ENCODE measurements around the gene UBAC2. TPM values are rescaled to one million over a fixed set of nuclear protein-coding genes. Genes with fewer than 3 reads are reported as not detected.
"Not testable (repeated sequence)": the region's sequence is repeated elsewhere in the genome, so short reads cannot be mapped to it uniquely, and the experiment has no call there.

The UBAC2 gene
- total and polyA plus RNA-seq, 2 experiments from 2014 or later: 78.2 to 83.1 TPM

- Histone ChIP-seq H3K27me3 (no peaks in the 10 kb centered on the region), H3K4me2 (no peak overlapping the region), H3K27ac (no peak overlapping the region), H3K36me3 (replicated peaks; ENCODE audit: insufficient read depth, low read depth) (no peaks in the 10 kb centered on the region), H3K9me3 (ENCODE audit: low read depth) (no peaks in the 10 kb centered on the region), H3K4me1 (ENCODE audit: insufficient read depth) (peaks cover 9% of the 10 kb centered on the region), H3K4me3 (no peak overlapping the region), H3K9me2 (replicated peaks; ENCODE audit: insufficient read depth) (no peaks in the 10 kb centered on the region), H4K20me1 (ENCODE audit: insufficient read depth, poor library complexity, severe bottlenecking) (peaks cover 42% of the 10 kb centered on the region), H3K79me2 (peaks cover 84% of the 10 kb centered on the region), H2AFZ (no peak overlapping the region)
- TF ChIP-seq EZH2phosphoT487 (IDR thresholded peaks at IDR 0.05; ENCODE audit: low read depth, severe bottlenecking, unreplicated experiment) (no peak), EZH2 (IDR thresholded peaks at IDR 0.05; ENCODE audit: borderline replicate concordance) (no peak), CTCF (IDR thresholded peaks at IDR 0.05; ENCODE audit: poor library complexity) (no peak)
- 92% methylated on average over 1 of the region's 1 CpG for WGBS (ENCODE audit: low lambda C conversion rate, missing lambda C conversion rate)
- no peak for DNase-seq (ENCODE audit: low spot score)
Measured at GRCh38 chr13:99231721-99232120, 31.1 kb downstream of the UBAC2 start.

GRCh38 chr13:99237981-99238662, 37.5 kb downstream of the UBAC2 start:
- WGBS (ENCODE audit: low lambda C conversion rate, missing lambda C conversion rate): 89% methylated on average over 8 of the region's 8 CpGs
- TF ChIP-seq CTCF (IDR thresholded peaks at IDR 0.05; ENCODE audit: poor library complexity) (no peak), EZH2 (IDR thresholded peaks at IDR 0.05; ENCODE audit: borderline replicate concordance) (no peak), EZH2phosphoT487 (IDR thresholded peaks at IDR 0.05; ENCODE audit: low read depth, severe bottlenecking, unreplicated experiment) (no peak)
- H3K4me3 ChIP-seq: no peak overlapping the region

GRCh38 chr13:99246100-99246499, 45.4 kb downstream of the UBAC2 start:
- no peaks in the 10 kb centered on the region for H3K9me2 ChIP-seq (replicated peaks; ENCODE audit: insufficient read depth)
- no peak overlapping the region for H3K27ac ChIP-seq
- no peak overlapping the region for H2AFZ ChIP-seq
- H3K4me1 ChIP-seq (ENCODE audit: insufficient read depth): no peaks in the 10 kb centered on the region
- H3K4me2 ChIP-seq: no peak overlapping the region
- H3K27me3 ChIP-seq: no peaks in the 10 kb centered on the region
- no peak overlapping the region for H3K4me3 ChIP-seq
- 97% methylated on average over 1 of the region's 1 CpG for WGBS (ENCODE audit: low lambda C conversion rate, missing lambda C conversion rate)
- H3K36me3 ChIP-seq (replicated peaks; ENCODE audit: insufficient read depth, low read depth): no peaks in the 10 kb centered on the region
- peaks cover 6% of the 10 kb centered on the region for H3K79me2 ChIP-seq
- H4K20me1 ChIP-seq (ENCODE audit: insufficient read depth, poor library complexity, severe bottlenecking): no peaks in the 10 kb centered on the region
- TF ChIP-seq EZH2 (IDR thresholded peaks at IDR 0.05; ENCODE audit: borderline replicate concordance): no peak
- TF ChIP-seq CTCF (IDR thresholded peaks at IDR 0.05; ENCODE audit: poor library complexity): no peak
- no peak for TF ChIP-seq EZH2phosphoT487 (IDR thresholded peaks at IDR 0.05; ENCODE audit: low read depth, severe bottlenecking, unreplicated experiment)
- no peaks in the 10 kb centered on the region for H3K9me3 ChIP-seq (ENCODE audit: low read depth)
- DNase-seq (ENCODE audit: low spot score): no peak

More at GRCh38 chr13:99237981-99238662, 37.5 kb downstream of the UBAC2 start:
- H3K27me3 ChIP-seq: no peaks in the 10 kb centered on the region
- peaks cover 36% of the 10 kb centered on the region for H3K79me2 ChIP-seq
- DNase-seq (ENCODE audit: low spot score): no peak
- H3K36me3 ChIP-seq (replicated peaks; ENCODE audit: insufficient read depth, low read depth): no peaks in the 10 kb centered on the region
- no peaks in the 10 kb centered on the region for H3K4me1 ChIP-seq (ENCODE audit: insufficient read depth)
- no peak overlapping the region for H3K27ac ChIP-seq
- no peaks in the 10 kb centered on the region for H3K9me3 ChIP-seq (ENCODE audit: low read depth)
- H3K4me2 ChIP-seq: no peak overlapping the region
- H4K20me1 ChIP-seq (ENCODE audit: insufficient read depth, poor library complexity, severe bottlenecking): peaks cover 9% of the 10 kb centered on the region
- H3K9me2 ChIP-seq (replicated peaks; ENCODE audit: insufficient read depth): no peaks in the 10 kb centered on the region
- no peak overlapping the region for H2AFZ ChIP-seq

GRCh38 chr13:99249178-99249577, 48.5 kb downstream of the UBAC2 start:
- H3K4me2 ChIP-seq; H3K27ac ChIP-seq; DNase-seq (ENCODE audit: low spot score); H3K27me3 ChIP-seq; H3K4me1 ChIP-seq (ENCODE audit: insufficient read depth); H4K20me1 ChIP-seq (ENCODE audit: insufficient read depth, poor library complexity, severe bottlenecking); H3K9me3 ChIP-seq (ENCODE audit: low read depth); H3K4me3 ChIP-seq; H2AFZ ChIP-seq; H3K9me2 ChIP-seq (replicated peaks; ENCODE audit: insufficient read depth); H3K36me3 ChIP-seq (replicated peaks; ENCODE audit: insufficient read depth, low read depth); H3K79me2 ChIP-seq: not testable (repeated sequence)
- 79% methylated on average over 3 of the region's 3 CpGs for WGBS (ENCODE audit: low lambda C conversion rate, missing lambda C conversion rate)

GRCh38 chr13:99249606-99250005, 49.0 kb downstream of the UBAC2 start:
- not testable (repeated sequence) for H3K27ac ChIP-seq; H3K4me2 ChIP-seq; H3K36me3 ChIP-seq (replicated peaks; ENCODE audit: insufficient read depth, low read depth); H3K4me3 ChIP-seq; H3K27me3 ChIP-seq; H4K20me1 ChIP-seq (ENCODE audit: insufficient read depth, poor library complexity, severe bottlenecking); H2AFZ ChIP-seq; H3K79me2 ChIP-seq; H3K9me3 ChIP-seq (ENCODE audit: low read depth); H3K9me2 ChIP-seq (replicated peaks; ENCODE audit: insufficient read depth); H3K4me1 ChIP-seq (ENCODE audit: insufficient read depth); DNase-seq (ENCODE audit: low spot score)
- WGBS (ENCODE audit: low lambda C conversion rate, missing lambda C conversion rate): 91% methylated on average over 2 of the region's 2 CpGs

All from hepatocyte (in vitro differentiated cells).